Smooth muscle cell (in vitro differentiated cells): ENCODE data around the gene PTAFR. TPM values are rescaled to one million over a fixed set of nuclear protein-coding genes. Genes with fewer than 3 reads are reported as not detected.

Experiments used
- DNase-seq: peaks from one replicate; lab custom pipeline; 2025; ENCODE audit not compliant: unreplicated experiment; lab: John Stamatoyannopoulos, UW
- H2AFZ ChIP-seq: fragments of 200-600 bp; sonication (generic); 2 replicates; pipeline ENCODE4 v1.6.0; 2016; ENCODE audit warnings: antibody characterized with exemption, low read depth, mild to moderate bottlenecking
- H3F3A ChIP-seq: fragments of 200-600 bp; sonication (generic); 2 replicates; pipeline ENCODE4 v1.6.0; 2017; ENCODE audit warnings: antibody characterized with exemption, low read depth
- H3K27ac ChIP-seq: fragments of 200-600 bp; sonication (generic); 2 replicates; pipeline ENCODE4 v1.5.1; 2016; ENCODE audit warnings: low read depth, mild to moderate bottlenecking
- H3K27me3 ChIP-seq: fragments of 200-600 bp; sonication (generic); 2 replicates; pipeline ENCODE4 v1.6.1; 2016; ENCODE audit warnings: low read depth, mild to moderate bottlenecking
- H3K36me3 ChIP-seq: fragments of 200-600 bp; sonication (generic); 2 replicates; pipeline ENCODE4 v1.5.1; 2016; ENCODE audit warnings: low read depth
- H3K4me1 ChIP-seq: fragments of 200-600 bp; sonication (generic); 2 replicates; pipeline ENCODE4 v1.5.1; 2016; ENCODE audit warnings: low read depth
- H3K4me2 ChIP-seq: fragments of 200-600 bp; sonication (generic); 2 replicates; pipeline ENCODE4 v1.6.0; 2016; ENCODE audit warnings: mild to moderate bottlenecking
- H3K4me3 ChIP-seq: fragments of 200-600 bp; sonication (generic); 2 replicates; pipeline ENCODE4 v1.5.1; 2016; ENCODE audit warnings: mild to moderate bottlenecking
- H3K79me2 ChIP-seq: fragments of 200-600 bp; sonication (generic); 2 replicates; pipeline ENCODE4 v1.6.0; 2016; ENCODE audit warnings: low read depth, mild to moderate bottlenecking
- H3K9ac ChIP-seq: fragments of 200-600 bp; sonication (generic); 2 replicates; pipeline ENCODE4 v1.6.0; 2016; ENCODE audit warnings: low read depth
- H3K9me3 ChIP-seq: fragments of 200-600 bp; sonication (generic); replicated peaks from 2 replicates; pipeline ENCODE4 v1.5.1; 2016; ENCODE audit warnings: low read depth
- H4K20me1 ChIP-seq: fragments of 200-600 bp; sonication (generic); 2 replicates; pipeline ENCODE4 v1.6.0; 2016; ENCODE audit warnings: low read depth
- WGBS: methylation state at CpG from one replicate; pipeline ENCODE4 v1.1.7; 2016; ENCODE audit warnings: low lambda C conversion rate; 5-methylcytosine and 5-hydroxymethylcytosine counted together
- polyA plus RNA-seq: library from polyadenylated mRNA; unstranded; fragments of >200 nt; fragmentation: Nextera tagmentation; extraction: Ambion mirVana; gene quantifications from 2 replicates; pipeline ENCODE4 v1.2.1, GENCODE V29; 2016
- small RNA-seq: library from RNA; depleted of rRNA; stranded (forward); fragments of <200 nt; gene quantifications from one replicate; pipeline ENCODE3, GENCODE V24; 2014
- total RNA-seq: library from RNA; depleted of rRNA; stranded (reverse); fragments of >200 nt; gene quantifications from 2 replicates; pipeline ENCODE4 v1.2.3, GENCODE V29; 2014
- TF ChIP-seq, protein P1 (sequence below): fragments of 200-600 bp; sonication (generic); IDR thresholded peaks from 2 replicates; pipeline ENCODE4 v1.5.1; 2017; ENCODE audit warnings: borderline replicate concordance, mild to moderate bottlenecking, antibody characterized with exemption; ENCODE audit not compliant: insufficient read depth, poor library complexity, severe bottlenecking

PTAFR gene
- total and polyA plus RNA-seq, 2 experiments from 2014 or later, result 0.16 to 0.49 TPM

DNA sequence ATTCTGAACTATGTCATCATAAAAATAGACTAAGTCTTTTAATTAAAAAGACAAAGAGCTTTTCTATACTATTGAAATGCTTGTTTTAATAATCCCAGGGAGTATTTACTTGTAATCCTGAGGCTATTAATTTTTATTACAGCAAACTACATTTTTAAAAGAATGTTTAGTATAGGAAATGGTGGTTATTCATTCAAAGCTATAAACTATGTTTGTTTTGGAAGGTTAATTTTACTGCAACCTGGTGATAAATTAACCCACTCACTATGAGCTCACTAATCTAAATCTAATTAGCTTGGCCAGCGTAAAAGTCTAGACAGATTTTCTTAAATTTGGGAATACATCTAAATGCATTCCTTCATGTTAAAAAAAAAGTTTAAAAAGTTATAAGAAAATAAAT lies 74.3 kb downstream of the PTAFR start:
- TF ChIP-seq, protein P1, sequence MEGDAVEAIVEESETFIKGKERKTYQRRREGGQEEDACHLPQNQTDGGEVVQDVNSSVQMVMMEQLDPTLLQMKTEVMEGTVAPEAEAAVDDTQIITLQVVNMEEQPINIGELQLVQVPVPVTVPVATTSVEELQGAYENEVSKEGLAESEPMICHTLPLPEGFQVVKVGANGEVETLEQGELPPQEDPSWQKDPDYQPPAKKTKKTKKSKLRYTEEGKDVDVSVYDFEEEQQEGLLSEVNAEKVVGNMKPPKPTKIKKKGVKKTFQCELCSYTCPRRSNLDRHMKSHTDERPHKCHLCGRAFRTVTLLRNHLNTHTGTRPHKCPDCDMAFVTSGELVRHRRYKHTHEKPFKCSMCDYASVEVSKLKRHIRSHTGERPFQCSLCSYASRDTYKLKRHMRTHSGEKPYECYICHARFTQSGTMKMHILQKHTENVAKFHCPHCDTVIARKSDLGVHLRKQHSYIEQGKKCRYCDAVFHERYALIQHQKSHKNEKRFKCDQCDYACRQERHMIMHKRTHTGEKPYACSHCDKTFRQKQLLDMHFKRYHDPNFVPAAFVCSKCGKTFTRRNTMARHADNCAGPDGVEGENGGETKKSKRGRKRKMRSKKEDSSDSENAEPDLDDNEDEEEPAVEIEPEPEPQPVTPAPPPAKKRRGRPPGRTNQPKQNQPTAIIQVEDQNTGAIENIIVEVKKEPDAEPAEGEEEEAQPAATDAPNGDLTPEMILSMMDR, result no peak

DNA sequence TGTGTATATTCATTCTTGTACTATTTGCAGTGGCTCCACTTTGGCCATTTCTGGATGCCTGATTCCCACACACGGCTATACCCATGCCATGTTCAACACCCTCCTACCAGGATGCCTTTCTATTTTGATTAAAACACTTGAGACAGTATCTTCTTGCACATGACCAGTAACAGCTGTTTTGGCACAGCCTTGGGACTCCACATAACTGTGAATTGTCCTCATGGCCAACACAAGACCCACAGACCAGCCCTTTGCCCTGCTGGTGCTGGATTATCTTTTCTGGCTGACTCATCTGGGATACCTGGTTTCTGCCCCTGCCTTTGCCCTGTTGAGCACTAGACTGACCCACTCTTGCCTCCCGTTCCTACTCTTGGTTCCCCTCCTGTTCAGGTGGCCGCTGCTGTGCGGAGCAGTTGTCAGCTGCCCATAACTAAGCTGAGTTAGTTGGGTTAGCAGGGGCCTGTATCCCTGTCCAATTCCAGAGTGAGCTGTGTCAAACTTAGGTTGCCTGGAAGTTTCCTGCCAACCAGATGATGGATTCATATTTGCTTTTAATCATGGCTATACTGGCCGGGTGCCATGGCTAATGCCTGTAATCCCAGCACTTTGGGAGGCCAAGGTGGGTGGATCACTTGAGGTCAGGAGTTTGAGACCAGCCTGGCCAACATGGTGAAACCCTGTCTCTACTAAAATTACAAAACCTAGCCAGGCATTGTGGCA lies 77.3 kb downstream of the PTAFR start:
- 96% methylated on average over 5 of the region's 5 CpGs for WGBS
- TF ChIP-seq, protein P1, result no peak
- Histone ChIP-seq H3K4me1 (no peaks in the 10 kb centered on the region), H3K27ac (no peak overlapping the region), H3K36me3 (no peaks in the 10 kb centered on the region), H3K4me3 (no peak overlapping the region), H3K9ac (no peak overlapping the region), H4K20me1 (no peaks in the 10 kb centered on the region), H3K79me2 (no peaks in the 10 kb centered on the region), H3K9me3 (no peaks in the 10 kb centered on the region), H3K4me2 (no peak overlapping the region), H3F3A (no peaks in the 10 kb centered on the region), H3K27me3 (no peaks in the 10 kb centered on the region), H2AFZ (no peak overlapping the region)
- no peak for DNase-seq

More for the DNA sequence above, 74.3 kb downstream of the PTAFR start:
- 87% methylated on average over 1 of the region's 1 CpG for WGBS
- no peaks in the 10 kb centered on the region for H3F3A ChIP-seq
- H4K20me1 ChIP-seq, result no peaks in the 10 kb centered on the region
- H3K79me2 ChIP-seq, result no peaks in the 10 kb centered on the region
- no peaks in the 10 kb centered on the region for H3K4me1 ChIP-seq
- H2AFZ ChIP-seq, result no peak overlapping the region
- no peaks in the 10 kb centered on the region for H3K36me3 ChIP-seq
- DNase-seq, result no peak
- H3K4me2 ChIP-seq, result no peak overlapping the region
- no peaks in the 10 kb centered on the region for H3K9me3 ChIP-seq
- H3K27ac ChIP-seq, result no peak overlapping the region
- H3K9ac ChIP-seq, result no peak overlapping the region
- no peak overlapping the region for H3K4me3 ChIP-seq
- no peaks in the 10 kb centered on the region for H3K27me3 ChIP-seq

Small RNAs within 50 kb of the gene (small RNA-seq; reads per million reads assigned to genes)
- gene RNU6-176P, result not detected

Other genes starting within 250 kb of the PTAFR start
- 1.3 TPM in 1 of 2 replicates, not detected in the other for gene SMPDL3B, start 241.7 kb downstream of the PTAFR start, total RNA-seq
- 0.41 and 1.7 TPM in 2 replicates for gene SMPDL3B, start 241.7 kb downstream of the PTAFR start, polyA plus RNA-seq
- 10.7 and 11.6 TPM in 2 replicates for gene XKR8, start 216.7 kb downstream of the PTAFR start, total RNA-seq
- gene XKR8, start 216.7 kb downstream of the PTAFR start, polyA plus RNA-seq, result 16.3 and 19.4 TPM in 2 replicates
- 16.6 and 17.1 TPM in 2 replicates for gene EYA3, start 88.1 kb downstream of the PTAFR start, total RNA-seq
- gene EYA3, start 88.1 kb downstream of the PTAFR start, polyA plus RNA-seq, result 3.8 and 4.8 TPM in 2 replicates
- 72.3 and 76.1 TPM in 2 replicates for gene DNAJC8, start 56.3 kb upstream of the PTAFR start, total RNA-seq
- gene DNAJC8, start 56.3 kb upstream of the PTAFR start, polyA plus RNA-seq, result 105 and 114 TPM in 2 replicates
- 359 and 460 TPM in 2 replicates for gene ATP5IF1, start 59.4 kb upstream of the PTAFR start, total RNA-seq
- 547 and 550 TPM in 2 replicates for gene ATP5IF1, start 59.4 kb upstream of the PTAFR start, polyA plus RNA-seq
- gene SESN2, start 82.8 kb upstream of the PTAFR start, total RNA-seq, result 28.8 and 30.8 TPM in 2 replicates
- 42.8 and 45.4 TPM in 2 replicates for gene SESN2, start 82.8 kb upstream of the PTAFR start, polyA plus RNA-seq
- gene MED18, start 152.3 kb upstream of the PTAFR start, total RNA-seq, result 11.6 and 13.2 TPM in 2 replicates
- gene MED18, start 152.3 kb upstream of the PTAFR start, polyA plus RNA-seq, result 12.3 and 13.8 TPM in 2 replicates
- 14.1 and 20.2 TPM in 2 replicates for gene PHACTR4, start 193.1 kb upstream of the PTAFR start, total RNA-seq
- gene PHACTR4, start 193.1 kb upstream of the PTAFR start, polyA plus RNA-seq, result 15.2 and 22.2 TPM in 2 replicates